Type B pancreatic cell (in vitro differentiated cells): ENCODE data around the gene TTLL11. TPM values are rescaled to one million over a fixed set of nuclear protein-coding genes. Genes with fewer than 3 reads are reported as not detected.

Experiments
- DNase-seq: peaks from one replicate; pipeline ENCODE4 v3.0.0; 2021; ENCODE audit warnings: mixed read lengths; ENCODE audit not compliant: unreplicated experiment; ENCODE audit errors: extremely low spot score
- H3K27ac Mint-ChIP-seq: 2 replicates; pipeline ENCODE4 v1.8.0; 2021; ENCODE audit warnings: mild to moderate bottlenecking, mixed read lengths
- H3K27me3 Mint-ChIP-seq: 2 replicates; pipeline ENCODE4 v1.8.0; 2021; ENCODE audit warnings: mixed read lengths
- H3K36me3 Mint-ChIP-seq: 2 replicates; pipeline ENCODE4 v1.8.0; 2021; ENCODE audit warnings: mixed read lengths
- H3K4me1 Mint-ChIP-seq: one replicate; pipeline ENCODE4 v1.8.0; 2021; ENCODE audit warnings: mixed read lengths; ENCODE audit not compliant: unreplicated experiment
- H3K4me3 Mint-ChIP-seq: 2 replicates; pipeline ENCODE4 v1.8.0; 2021; ENCODE audit warnings: mild to moderate bottlenecking, mixed read lengths
- H3K9me3 Mint-ChIP-seq: 2 replicates; pipeline ENCODE4 v1.8.0; 2021; ENCODE audit warnings: mixed read lengths
- total RNA-seq: library from RNA; stranded (reverse); gene quantifications from 2 replicates; pipeline ENCODE4 v1.2.1, GENCODE V29; 2021; ENCODE audit warnings: low replicate concordance
- TF ChIP-seq, protein P1 (sequence below): fragments of 200-600 bp; sonication (generic); conservative IDR thresholded peaks from 2 replicates; pipeline ENCODE4 v1.5.0; 2021; ENCODE audit warnings: antibody characterized with exemption, mild to moderate bottlenecking

TTLL11 gene
- total RNA-seq, 1 donor from 2014 or later, result 8.6 TPM

DNA sequence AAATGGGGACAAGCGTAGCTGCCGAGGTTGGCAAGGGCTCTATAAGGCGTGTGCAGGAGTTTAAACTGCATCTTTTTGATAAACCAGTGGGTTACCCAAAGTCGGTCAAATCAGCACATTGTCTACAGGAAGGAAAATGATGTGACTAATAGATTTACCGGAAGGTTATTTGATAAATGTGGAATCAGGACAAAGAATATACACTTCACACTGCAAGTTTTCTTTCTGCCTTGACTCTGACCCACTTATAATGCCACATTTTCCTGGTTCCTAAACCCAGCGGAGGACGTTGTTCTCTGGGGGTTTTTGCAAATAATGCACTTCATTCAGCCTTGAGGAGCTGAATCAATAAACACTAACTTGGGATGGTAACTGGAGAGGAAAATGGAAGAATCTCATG, 76.8 kb downstream of the TTLL11 start:
- Mint-ChIP-seq H3K4me3 (no peak overlapping the region), H3K27me3 (peaks cover 4% of the 10 kb centered on the region), H3K4me1 (no peaks in the 10 kb centered on the region), H3K27ac (no peak overlapping the region), H3K36me3 (no peaks in the 10 kb centered on the region), H3K9me3 (no peaks in the 10 kb centered on the region)
- DNase-seq, result no peak
- TF ChIP-seq, protein P1, sequence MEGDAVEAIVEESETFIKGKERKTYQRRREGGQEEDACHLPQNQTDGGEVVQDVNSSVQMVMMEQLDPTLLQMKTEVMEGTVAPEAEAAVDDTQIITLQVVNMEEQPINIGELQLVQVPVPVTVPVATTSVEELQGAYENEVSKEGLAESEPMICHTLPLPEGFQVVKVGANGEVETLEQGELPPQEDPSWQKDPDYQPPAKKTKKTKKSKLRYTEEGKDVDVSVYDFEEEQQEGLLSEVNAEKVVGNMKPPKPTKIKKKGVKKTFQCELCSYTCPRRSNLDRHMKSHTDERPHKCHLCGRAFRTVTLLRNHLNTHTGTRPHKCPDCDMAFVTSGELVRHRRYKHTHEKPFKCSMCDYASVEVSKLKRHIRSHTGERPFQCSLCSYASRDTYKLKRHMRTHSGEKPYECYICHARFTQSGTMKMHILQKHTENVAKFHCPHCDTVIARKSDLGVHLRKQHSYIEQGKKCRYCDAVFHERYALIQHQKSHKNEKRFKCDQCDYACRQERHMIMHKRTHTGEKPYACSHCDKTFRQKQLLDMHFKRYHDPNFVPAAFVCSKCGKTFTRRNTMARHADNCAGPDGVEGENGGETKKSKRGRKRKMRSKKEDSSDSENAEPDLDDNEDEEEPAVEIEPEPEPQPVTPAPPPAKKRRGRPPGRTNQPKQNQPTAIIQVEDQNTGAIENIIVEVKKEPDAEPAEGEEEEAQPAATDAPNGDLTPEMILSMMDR, result no peak

DNA sequence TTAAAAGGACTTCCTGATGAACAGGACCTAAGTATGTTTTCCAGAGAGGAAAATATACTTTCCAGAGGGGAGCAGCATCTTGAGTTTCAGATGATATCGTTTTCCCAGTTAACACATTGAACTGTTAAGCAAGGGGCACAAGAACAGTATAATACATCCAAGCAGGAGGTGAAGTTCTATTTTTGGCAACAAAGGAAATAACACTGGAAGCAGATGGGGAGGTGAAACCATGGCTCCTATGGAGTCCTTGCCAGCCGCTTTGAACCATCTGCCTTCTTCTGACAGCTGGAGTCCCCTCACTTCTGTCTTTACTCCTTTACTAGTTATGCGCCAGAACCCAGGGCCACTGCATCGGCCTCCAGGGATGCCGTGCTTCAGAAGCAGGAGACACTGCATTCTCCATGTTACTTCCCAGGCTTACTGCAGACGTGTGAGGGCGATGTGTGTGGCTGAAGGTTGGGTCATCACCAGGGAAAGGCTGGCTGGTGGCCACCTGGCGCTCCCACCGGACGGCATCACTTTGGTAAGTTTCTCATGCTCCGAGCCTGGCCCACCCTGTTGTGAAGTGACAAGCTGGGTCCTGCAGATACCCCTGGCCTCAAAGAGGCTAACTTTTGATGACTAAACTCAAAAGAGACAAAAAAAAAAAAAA, 77.8 kb downstream of the TTLL11 start:
- DNase-seq, result peak; percentile 51
- no peaks in the 10 kb centered on the region for H3K36me3 Mint-ChIP-seq
- H3K4me3 Mint-ChIP-seq, result no peak overlapping the region
- H3K4me1 Mint-ChIP-seq, result no peaks in the 10 kb centered on the region
- peaks cover 4% of the 10 kb centered on the region for H3K27me3 Mint-ChIP-seq
- TF ChIP-seq, protein P1, result no peak
- H3K9me3 Mint-ChIP-seq, result no peaks in the 10 kb centered on the region
- no peak overlapping the region for H3K27ac Mint-ChIP-seq

DNA sequence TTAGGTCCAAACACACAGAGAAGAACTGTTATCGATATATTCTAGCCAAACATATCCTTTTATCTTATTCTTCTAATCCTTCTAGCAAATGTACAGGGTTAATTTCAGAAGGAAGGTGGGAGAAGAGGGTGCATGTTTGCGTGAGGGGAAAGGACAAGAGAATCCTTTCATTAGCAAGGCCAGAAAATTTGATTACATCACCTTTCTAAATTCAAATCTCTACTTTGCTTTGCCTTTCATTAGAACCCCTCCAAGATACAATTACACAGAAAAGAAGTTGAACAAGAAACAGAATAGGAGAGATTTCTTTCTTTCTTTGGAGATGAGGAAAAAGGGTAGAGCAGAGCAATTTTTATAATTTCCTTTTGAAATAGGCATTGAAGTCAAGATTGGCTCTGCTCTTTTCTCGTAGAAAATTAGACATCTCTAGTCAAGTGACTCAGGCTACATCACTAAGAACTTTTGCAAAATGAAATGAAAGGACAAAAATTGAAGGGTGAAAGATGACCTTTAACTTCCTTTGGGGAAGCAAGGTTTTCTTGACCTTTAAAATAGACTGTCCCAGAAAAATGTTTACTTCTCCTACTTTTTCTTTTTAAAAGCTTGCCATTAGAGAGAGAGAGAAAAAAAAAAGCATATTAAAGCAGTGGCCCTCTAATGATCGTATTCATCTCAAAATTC, 81.2 kb downstream of the TTLL11 start:
- Mint-ChIP-seq H3K36me3 (no peaks in the 10 kb centered on the region), H3K27me3 (no peaks in the 10 kb centered on the region), H3K9me3 (no peaks in the 10 kb centered on the region), H3K4me3 (no peak overlapping the region), H3K27ac (no peak overlapping the region), H3K4me1 (peaks cover 5% of the 10 kb centered on the region)
- DNase-seq, result no peak
- TF ChIP-seq, protein P1, result no peak

DNA sequence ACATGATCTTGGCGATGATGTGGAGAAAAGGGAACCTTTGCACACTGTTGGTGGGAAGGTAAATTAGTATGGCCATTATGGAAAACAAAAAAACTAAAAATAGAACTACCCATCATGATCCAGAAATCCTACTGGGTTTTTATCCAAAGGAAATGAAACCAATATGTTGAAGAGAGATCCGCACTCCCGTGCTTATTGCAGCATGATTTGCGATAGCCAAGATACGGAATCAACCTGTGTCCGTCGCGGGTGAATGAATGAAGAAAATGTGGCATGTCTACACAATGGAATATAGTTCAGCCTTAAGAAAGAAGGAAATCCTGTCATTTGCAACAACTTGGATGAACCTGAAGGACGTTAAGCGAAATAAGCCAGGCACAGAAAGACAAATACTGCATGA, 84.5 kb downstream of the TTLL11 start:
- Mint-ChIP-seq H3K9me3 (no peaks in the 10 kb centered on the region), H3K27me3 (no peaks in the 10 kb centered on the region), H3K27ac (no peak overlapping the region), H3K4me3 (no peak overlapping the region), H3K4me1 (peaks cover 5% of the 10 kb centered on the region), H3K36me3 (no peaks in the 10 kb centered on the region)
- no peak for DNase-seq
- TF ChIP-seq, protein P1, result no peak

DNA sequence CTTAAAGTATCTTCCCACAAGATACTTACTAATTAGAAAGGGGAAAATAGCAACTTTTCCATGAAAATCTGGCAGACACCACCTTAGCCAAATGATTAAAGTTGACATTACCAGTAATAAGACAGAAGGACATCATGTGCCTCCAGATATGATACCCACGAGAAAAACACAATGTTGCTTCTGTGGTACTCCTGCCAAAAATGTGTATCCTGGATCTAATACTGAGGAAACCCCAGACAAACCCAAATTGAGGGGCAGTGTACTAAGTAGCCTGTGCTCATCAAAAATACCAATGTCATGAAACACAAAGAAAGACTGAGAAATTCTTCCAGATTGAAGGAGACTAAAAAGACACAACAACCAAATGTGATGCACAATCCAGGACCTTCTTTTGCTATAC, 85.3 kb downstream of the TTLL11 start:
- Mint-ChIP-seq H3K27ac (no peak overlapping the region), H3K4me1 (peaks cover 5% of the 10 kb centered on the region), H3K27me3 (no peaks in the 10 kb centered on the region), H3K9me3 (no peaks in the 10 kb centered on the region), H3K36me3 (no peaks in the 10 kb centered on the region), H3K4me3 (no peak overlapping the region)
- TF ChIP-seq, protein P1, result no peak
- no peak for DNase-seq
